HG03565 (cell line): Measurements from ENCODE around the gene FAM25A.
A peak's percentile ranks its signal among the peaks of the same experiment; 100 is the strongest.
"Not testable (repeated sequence)": the region's sequence is repeated elsewhere in the genome, so short reads cannot be mapped to it uniquely, and the experiment has no call there.

Experiments
- ATAC-seq: cut with Tn5 transposase; IDR thresholded peaks from one replicate; pipeline ENCODE4 v1.9.1; 2021; ENCODE audit warnings: mild to moderate bottlenecking, moderate library complexity; ENCODE audit not compliant: unreplicated experiment

FAM25A gene

DNA sequence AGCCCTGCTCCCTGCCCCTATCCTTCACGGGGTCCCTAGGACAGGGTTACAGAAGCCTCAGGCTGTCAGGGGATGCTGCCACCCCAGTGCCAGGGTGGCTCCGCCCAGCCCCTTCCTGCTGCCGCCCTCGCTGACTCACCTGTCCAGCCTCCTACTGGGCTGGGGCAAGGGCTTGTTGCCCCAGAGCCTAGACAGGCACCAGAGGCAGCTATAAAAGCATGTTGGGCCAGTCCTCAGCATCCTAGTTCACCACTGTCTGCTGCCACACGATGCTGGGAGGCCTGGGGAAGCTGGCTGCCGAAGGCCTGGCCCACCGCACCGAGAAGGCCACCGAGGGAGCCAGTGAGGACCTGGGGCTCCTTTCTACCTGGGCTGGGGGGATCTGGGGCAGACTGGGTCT is at the start of gene FAM25A:
Gene FAM25A, plus strand, starts transcription at position 239 of the 400 bp plus-strand sequence. Its CDS starts 31 bp downstream, at position 270.
- ATAC-seq: not testable (repeated sequence)

- ATAC-seq: no peak
These were observed 49.2 kb upstream of the FAM25A start for GRCh38 chr10:86970982-86971231.

DNA sequence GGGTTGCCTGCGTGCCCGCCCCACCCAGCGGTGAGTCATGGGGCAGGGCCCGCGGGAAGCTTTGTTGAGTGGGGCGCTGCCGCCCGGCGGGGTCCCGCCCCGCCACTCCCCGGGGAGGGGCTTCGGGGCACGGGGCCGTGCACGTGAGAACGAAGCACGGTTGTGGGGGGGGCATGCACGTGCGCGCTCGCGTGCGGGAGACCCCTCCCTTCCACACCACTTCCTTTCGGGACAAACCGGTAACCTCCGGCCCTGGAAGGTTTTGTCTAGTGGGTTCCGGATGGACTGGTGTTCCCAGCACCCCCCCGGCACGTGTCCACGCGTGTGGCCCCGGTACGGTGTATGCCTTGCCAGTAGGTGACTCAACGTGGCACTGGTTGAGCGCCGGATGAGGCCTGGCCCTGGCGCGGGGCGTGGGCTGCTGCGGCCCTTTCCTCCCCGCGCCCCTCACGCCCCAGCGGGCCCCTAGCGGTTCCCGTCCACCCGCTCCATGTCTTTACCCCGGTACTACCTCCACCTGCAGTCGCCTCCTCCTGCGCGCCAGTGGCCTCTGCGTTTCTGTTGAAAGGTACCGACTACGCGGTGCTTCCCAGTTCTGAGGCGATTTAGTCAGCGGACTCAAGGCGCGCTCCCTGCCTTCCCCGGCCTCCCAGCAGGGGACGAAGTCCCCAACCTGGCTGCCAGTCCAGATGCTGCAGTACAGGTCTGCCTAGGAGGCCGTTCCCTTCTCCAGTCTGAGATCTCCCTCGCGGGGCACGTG is 48.7 kb upstream of the FAM25A start:
- peak; percentile 68 for ATAC-seq

DNA sequence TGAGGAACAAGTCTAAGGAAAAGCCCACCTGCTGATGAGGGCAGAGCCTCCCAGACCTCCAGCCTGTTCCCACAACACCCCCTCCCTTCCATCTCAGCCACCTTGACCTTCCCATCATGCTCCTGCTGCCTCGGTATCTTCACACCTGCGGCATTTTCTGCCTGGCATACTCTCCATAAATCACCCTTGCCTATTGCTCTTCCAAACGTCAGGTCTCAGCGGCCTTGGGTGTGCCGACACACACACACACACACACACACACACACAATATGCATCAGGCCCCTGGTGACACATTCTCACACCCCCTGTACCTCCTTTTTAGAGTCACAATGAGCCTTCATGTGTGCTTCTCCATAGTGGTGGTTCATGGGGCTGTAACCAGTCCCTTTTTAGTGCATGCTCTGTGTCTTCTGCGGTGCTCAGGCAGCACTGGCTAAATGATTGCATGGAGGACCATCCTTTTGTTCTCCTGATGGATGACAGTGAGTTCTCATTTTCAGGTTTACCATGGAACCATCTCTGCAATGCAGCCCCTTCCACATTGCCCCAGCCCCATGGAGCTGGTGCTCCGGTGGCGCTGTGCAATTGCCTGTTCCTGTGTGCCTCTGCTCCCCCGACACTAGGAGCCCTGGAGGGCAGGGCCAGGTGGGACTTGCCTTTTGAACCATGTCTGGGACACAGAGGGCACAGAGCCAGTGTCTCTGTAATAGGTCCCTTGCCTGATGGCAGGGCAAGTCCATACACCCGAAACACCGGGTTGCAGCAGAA is 47.3 kb upstream of the FAM25A start:
- no peak for ATAC-seq

DNA sequence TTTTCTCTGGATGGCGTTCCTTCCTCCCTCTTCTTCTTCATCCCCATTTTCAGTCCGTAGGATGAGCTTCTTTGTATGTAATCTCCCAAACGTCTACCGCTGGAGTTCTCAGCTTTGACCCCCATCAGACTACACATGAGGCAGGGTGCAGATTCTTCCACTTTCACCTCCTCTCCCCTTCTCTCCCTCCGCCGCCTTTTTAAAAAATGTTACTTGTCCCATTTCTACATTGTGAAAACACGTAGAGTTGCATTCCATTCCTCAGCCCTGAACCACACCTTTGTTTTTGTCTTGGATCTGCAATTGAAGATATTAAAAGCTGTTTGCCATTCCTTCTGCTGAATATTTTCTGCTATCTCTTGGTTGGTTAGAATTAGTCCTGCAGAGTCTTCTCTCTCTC is 45.6 kb upstream of the FAM25A start:
- ATAC-seq: no peak

GRCh38 chr10:86976362-86977056 is 43.6 kb upstream of the FAM25A start:
- ATAC-seq: no peak

DNA sequence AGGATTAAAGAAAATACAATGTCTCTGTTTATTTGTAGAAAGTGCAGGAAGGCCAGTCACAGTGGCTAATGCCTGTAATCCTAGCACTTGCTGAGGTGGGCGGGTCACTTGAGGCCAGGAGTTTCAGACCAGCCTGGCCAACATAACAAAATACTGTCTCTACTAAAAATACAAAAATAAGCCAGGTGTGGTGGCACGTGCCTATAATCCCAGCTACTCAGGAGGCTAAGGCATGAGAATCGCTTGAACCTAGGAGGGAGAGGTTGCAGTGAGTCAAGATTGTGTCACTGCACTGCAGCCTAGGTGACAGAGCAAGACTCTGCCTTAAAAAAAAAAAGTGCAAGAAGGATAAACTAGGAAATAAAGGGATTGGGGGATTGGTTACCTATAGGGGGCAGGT is 41.6 kb upstream of the FAM25A start:
- not testable (repeated sequence) for ATAC-seq

GRCh38 chr10:86979296-86979818 is 40.7 kb upstream of the FAM25A start:
- ATAC-seq: no peak

- ATAC-seq: no peak
These were observed 40.1 kb upstream of the FAM25A start for GRCh38 chr10:86979977-86980448.

- not testable (repeated sequence) for ATAC-seq
These were observed 39.1 kb upstream of the FAM25A start for GRCh38 chr10:86981020-86981419.

DNA sequence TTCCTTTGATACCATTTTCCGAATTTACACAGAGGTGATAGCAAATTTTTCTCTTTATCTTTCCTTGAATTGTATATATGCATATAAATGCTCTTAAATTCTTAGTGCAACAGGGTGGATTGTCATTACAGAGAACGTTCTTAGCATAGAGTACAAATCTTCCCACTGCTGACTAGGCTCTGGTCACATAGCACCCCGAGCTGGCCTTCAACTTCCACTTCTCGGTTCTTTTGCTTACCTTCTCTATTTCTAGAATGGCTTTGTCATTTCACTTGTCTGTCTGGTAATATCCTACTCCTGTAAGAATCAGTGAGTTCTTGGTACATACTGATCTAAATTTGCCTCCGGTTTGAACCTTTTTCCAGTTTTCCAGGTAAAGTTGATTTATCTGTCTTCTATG is 38.4 kb upstream of the FAM25A start:
- no peak for ATAC-seq

- not testable (repeated sequence) for ATAC-seq
These were observed 35.6 kb upstream of the FAM25A start for GRCh38 chr10:86984498-86984897.

- no peak for ATAC-seq
These were observed 31.6 kb upstream of the FAM25A start for GRCh38 chr10:86988520-86988919.

DNA sequence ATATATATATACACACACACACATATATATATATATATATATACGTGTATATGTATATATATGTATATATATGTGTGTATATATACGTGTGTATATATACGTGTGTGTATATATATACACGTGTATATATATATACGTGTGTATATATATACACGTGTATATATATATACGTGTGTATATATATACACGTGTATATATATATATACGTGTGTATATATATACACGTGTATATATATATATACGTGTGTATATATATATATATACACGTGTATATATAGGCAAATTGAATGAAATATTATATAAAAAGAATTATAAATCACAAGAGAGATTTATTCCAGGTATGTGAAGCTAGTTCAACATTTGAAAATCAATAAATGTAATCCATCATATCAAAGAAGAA is 28.7 kb upstream of the FAM25A start:
- not testable (repeated sequence) for ATAC-seq

- no peak for ATAC-seq
These were observed 27.6 kb upstream of the FAM25A start for GRCh38 chr10:86992456-86992855.

GRCh38 chr10:86992929-86993328 is 27.2 kb upstream of the FAM25A start:
- no peak for ATAC-seq

GRCh38 chr10:86999802-87000403 is 20.2 kb upstream of the FAM25A start:
- not testable (repeated sequence) for ATAC-seq

DNA sequence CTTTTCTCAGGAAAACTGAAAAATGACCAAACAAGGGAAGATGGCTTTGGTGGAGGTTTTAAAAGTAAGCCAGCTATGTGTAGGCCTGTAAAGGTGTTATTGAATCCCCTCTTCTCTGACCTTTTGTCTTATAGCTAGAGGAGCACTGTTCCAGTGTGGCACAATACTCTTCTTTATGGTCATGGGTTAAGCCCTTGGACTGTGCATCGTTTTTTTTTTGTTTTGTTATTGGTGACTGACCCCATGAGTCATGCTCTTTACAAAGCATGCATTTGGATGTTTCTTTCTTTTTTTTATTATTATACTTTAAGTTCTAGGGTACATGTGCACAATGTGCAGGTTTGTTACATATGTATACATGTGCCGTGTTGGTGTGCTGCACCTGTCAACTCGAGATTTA is 19.6 kb upstream of the FAM25A start:
- no peak for ATAC-seq

GRCh38 chr10:87007124-87007523 is 13.0 kb upstream of the FAM25A start:
- ATAC-seq: not testable (repeated sequence)

DNA sequence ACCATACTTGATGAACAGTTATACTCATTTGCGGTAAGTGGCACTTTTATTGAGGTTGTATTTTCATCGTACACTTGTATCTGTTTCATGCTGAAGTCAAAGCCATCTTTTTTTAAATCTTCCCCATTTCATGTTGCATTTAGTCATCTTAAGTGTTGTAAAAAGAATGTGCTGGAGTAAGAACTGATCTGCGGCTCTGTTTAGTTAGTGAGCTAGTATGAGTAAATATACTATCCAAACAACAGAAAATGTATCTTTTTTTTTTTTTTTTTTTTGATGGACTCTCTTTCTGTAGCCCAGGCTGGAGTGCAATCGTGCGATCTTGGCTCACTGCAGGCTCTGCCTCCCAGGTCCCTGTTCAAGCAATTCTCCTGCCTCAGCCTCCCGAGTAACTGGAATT is 12.4 kb upstream of the FAM25A start:
- ATAC-seq: not testable (repeated sequence)

DNA sequence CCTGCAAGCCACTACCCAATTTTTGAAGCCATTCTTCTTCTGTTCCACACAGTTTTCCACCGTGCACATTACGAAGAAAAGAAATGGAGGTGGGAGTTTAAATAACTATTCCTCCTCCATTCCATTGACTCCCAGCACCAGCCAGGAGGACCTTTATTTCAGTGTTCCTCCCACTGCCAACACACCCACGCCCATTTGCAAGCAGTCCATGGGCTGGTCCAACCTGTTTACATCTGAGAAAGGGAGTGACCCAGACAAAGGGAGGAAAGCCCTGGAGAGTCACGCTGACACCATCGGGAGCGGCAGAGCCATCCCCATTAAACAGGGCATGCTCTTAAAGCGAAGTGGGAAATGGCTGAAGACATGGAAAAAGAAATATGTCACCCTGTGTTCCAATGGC is 11.8 kb upstream of the FAM25A start:
- not testable (repeated sequence) for ATAC-seq
